ENCODE measurements around the gene PTPRF.

The PTPRF gene

GRCh38 chr1:43614891-43615290 is 84.2 kb downstream of the PTPRF start:
- H3K9ac ChIP-seq (ENCODE audit: low read length): no peak overlapping the region
- no peaks in the 10 kb centered on the region for H3F3A ChIP-seq (ENCODE audit: insufficient read depth)
- no peak overlapping the region for H2AFZ ChIP-seq (ENCODE audit: low read depth, low read length, severe bottlenecking)
- no peak overlapping the region for H3K4me2 ChIP-seq (ENCODE audit: low read depth, low read length, poor library complexity, severe bottlenecking)
- no peaks in the 10 kb centered on the region for H3K9me3 ChIP-seq (ENCODE audit: insufficient read depth, low read length)
- no peaks in the 10 kb centered on the region for H4K20me1 ChIP-seq (ENCODE audit: low read depth, low read length)
- H3K27me3 ChIP-seq (ENCODE audit: low read length): no peaks in the 10 kb centered on the region
- H3K27ac ChIP-seq (ENCODE audit: low read depth, low read length): no peak overlapping the region
- H3K36me3 ChIP-seq (ENCODE audit: low read length): no peaks in the 10 kb centered on the region
- no peaks in the 10 kb centered on the region for H3K9me2 ChIP-seq (replicated peaks; ENCODE audit: insufficient read depth, low read length)
- no peaks in the 10 kb centered on the region for H3K79me2 ChIP-seq (ENCODE audit: insufficient read depth, low read length)
- TF ChIP-seq CTCF (IDR thresholded peaks at IDR 0.05; ENCODE audit: insufficient read depth, low read length, poor library complexity, severe bottlenecking): no peak
- TF ChIP-seq EZH2phosphoT487 (conservative IDR thresholded peaks at IDR 0.05; ENCODE audit: low read length): no peak
- H3K4me3 ChIP-seq (ENCODE audit: insufficient read depth, low read length, poor library complexity, severe bottlenecking): no peak overlapping the region

- Histone ChIP-seq H2AFZ (ENCODE audit: low read depth, low read length, severe bottlenecking) (no peak overlapping the region), H3K79me2 (ENCODE audit: insufficient read depth, low read length) (no peaks in the 10 kb centered on the region), H3K9ac (ENCODE audit: low read length) (no peak overlapping the region), H3K27me3 (ENCODE audit: low read length) (no peaks in the 10 kb centered on the region), H3K4me2 (ENCODE audit: low read depth, low read length, poor library complexity, severe bottlenecking) (no peak overlapping the region), H4K20me1 (ENCODE audit: low read depth, low read length) (no peaks in the 10 kb centered on the region), H3K4me3 (ENCODE audit: insufficient read depth, low read length, poor library complexity, severe bottlenecking) (no peak overlapping the region), H3K36me3 (ENCODE audit: low read length) (no peaks in the 10 kb centered on the region), H3F3A (ENCODE audit: insufficient read depth) (no peaks in the 10 kb centered on the region), H3K9me3 (ENCODE audit: insufficient read depth, low read length) (no peaks in the 10 kb centered on the region), H3K9me2 (replicated peaks; ENCODE audit: insufficient read depth, low read length) (no peaks in the 10 kb centered on the region), H3K27ac (ENCODE audit: low read depth, low read length) (no peak overlapping the region)
- TF ChIP-seq EZH2phosphoT487 (conservative IDR thresholded peaks at IDR 0.05; ENCODE audit: low read length) (no peak), CTCF (IDR thresholded peaks at IDR 0.05; ENCODE audit: insufficient read depth, low read length, poor library complexity, severe bottlenecking) (no peak)
Measured at GRCh38 chr1:43616383-43616782, 85.7 kb downstream of the PTPRF start.

GRCh38 chr1:43617011-43617410 is 86.3 kb downstream of the PTPRF start:
- no peak overlapping the region for H3K4me2 ChIP-seq (ENCODE audit: low read depth, low read length, poor library complexity, severe bottlenecking)
- H3K27me3 ChIP-seq (ENCODE audit: low read length): no peaks in the 10 kb centered on the region
- no peaks in the 10 kb centered on the region for H3F3A ChIP-seq (ENCODE audit: insufficient read depth)
- H4K20me1 ChIP-seq (ENCODE audit: low read depth, low read length): no peaks in the 10 kb centered on the region
- TF ChIP-seq EZH2phosphoT487 (conservative IDR thresholded peaks at IDR 0.05; ENCODE audit: low read length) (no peak), CTCF (IDR thresholded peaks at IDR 0.05; ENCODE audit: insufficient read depth, low read length, poor library complexity, severe bottlenecking) (no peak)
- H3K36me3 ChIP-seq (ENCODE audit: low read length): no peaks in the 10 kb centered on the region
- H3K9ac ChIP-seq (ENCODE audit: low read length): no peak overlapping the region
- H3K9me3 ChIP-seq (ENCODE audit: insufficient read depth, low read length): no peaks in the 10 kb centered on the region
- H3K9me2 ChIP-seq (replicated peaks; ENCODE audit: insufficient read depth, low read length): no peaks in the 10 kb centered on the region
- H3K79me2 ChIP-seq (ENCODE audit: insufficient read depth, low read length): no peaks in the 10 kb centered on the region
- no peak overlapping the region for H3K27ac ChIP-seq (ENCODE audit: low read depth, low read length)
- H3K4me3 ChIP-seq (ENCODE audit: insufficient read depth, low read length, poor library complexity, severe bottlenecking): no peak overlapping the region
- H2AFZ ChIP-seq (ENCODE audit: low read depth, low read length, severe bottlenecking): no peak overlapping the region
